GM18867 (cell line): ENCODE measurements around the gene NTRK2.

Experiments used
- ATAC-seq: cut with Tn5 transposase; IDR thresholded peaks from one replicate; pipeline ENCODE4 v1.9.1; 2021; ENCODE audit warnings: mild to moderate bottlenecking, moderate library complexity; ENCODE audit not compliant: unreplicated experiment

The NTRK2 gene

DNA sequence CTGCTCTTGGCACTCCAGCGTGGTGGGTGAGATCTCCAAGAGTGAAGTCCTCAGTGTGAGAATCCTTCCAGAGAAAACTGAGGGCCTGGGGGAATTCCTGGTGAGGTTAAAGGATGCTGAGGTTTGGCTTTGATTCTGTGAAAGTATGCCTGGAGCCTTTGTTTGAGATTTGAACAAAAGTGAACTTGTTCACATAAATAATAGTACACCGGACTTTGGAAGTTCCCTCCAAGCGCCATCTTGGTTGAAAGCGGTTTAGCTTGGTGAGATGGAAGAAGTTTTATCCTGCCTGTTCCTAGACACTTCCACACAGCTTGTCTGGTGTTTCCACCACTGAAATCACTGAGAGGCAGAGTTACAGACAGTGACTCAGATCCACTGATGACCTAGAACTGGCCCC, 286.4 kb downstream of the NTRK2 start:
- ATAC-seq = no peak

DNA sequence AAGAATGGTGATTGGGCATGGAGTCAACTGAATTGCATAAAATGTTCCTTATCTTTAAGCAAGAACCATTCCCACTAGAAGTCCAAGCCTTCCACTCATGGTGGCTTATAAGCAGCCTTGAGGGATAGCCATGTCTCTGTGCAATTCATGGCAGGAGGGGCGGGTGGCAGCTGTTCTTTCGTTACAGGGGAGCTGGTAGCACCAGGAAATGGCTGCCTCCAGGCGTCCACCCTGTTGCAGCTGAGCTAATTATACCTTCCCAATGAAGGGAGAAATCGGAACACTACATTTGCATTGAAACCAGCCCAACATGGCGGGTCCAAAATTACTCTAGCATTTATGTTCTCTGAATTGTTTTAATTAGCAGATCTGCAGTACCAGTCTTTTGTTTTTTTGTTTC, 289.8 kb downstream of the NTRK2 start:
- ATAC-seq = no peak

DNA sequence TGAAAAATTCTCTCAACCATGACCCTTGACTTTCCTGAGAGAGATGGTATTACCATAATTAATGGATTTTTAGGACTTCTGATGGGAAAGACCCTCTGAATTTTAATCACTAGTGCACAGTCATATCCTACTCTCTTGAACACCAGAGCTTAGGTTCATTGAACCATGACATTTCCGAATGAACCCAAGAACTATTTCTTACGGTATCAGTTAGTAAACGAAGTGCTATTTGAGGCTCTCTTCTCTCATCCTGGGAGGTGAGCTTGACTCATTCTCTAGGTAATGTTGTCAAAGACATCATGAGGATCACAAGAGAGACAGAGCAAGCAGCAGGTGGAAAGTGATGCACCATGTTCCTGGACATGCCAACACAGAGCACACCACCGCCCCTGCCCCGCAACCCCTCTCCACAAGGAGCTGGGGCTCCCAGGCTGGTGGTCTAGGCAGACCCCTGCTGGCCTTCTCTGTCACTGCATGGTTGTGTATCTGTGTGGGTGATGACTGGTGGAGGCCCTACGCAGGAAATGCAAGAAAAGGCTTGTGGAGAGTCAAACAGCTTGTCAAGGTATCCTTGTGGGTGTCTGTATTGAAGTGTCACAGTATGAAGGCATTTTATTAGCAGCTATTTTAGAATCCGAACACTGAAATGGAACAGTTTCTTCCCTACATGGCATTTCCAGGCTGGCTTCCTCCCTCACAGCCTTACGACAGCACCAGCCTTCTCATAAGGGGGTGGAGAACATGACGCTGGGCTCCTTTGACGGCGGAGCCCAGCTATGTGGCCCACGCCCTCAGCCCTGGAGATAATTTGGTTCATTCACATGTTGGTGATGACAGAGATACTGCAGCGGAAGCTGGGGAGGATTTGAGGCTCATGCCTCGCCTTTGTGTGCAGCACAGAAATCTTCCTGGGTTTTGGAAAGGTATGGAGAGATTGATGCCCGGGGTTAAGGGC, 297.6 kb downstream of the NTRK2 start:
- ATAC-seq = peak; percentile 48

DNA sequence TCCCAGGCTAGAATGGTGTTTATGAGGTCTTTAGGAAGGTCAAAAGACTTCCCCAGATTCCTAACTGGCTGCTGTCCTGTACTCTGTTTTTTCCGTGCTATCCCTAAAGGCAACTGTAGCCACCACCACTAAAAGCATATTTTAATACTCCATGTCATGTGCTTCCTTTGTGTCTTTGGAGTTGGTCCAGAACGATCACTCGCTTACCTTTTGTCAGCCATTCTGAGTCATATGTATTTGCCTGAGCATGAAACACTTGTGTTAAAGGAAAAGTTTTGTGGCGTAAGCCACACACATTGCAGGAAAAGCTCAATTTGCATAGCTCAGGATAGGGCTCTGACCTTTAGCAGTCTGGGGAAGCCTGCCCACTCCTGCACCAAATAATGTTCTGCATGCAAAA, 299.6 kb downstream of the NTRK2 start:
- no peak for ATAC-seq

DNA sequence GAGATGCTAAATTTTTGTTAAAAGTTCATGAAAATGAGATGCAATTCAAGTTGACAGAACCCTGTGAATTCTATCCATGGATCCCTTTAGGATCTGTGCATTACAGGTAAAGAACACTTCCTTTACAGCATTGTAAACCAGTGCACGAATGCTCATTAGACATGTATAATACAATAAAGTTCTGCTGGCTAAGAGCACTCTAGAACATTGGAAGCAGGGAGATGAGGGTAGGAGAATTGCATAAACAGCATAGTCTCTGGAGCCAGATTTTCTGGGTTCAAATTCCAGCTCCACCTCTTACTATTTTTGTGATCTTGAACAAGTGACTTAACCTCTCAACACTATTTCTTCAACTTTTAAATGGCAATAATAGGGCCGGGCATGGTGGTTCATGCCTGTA, 300.2 kb downstream of the NTRK2 start:
- no peak for ATAC-seq

DNA sequence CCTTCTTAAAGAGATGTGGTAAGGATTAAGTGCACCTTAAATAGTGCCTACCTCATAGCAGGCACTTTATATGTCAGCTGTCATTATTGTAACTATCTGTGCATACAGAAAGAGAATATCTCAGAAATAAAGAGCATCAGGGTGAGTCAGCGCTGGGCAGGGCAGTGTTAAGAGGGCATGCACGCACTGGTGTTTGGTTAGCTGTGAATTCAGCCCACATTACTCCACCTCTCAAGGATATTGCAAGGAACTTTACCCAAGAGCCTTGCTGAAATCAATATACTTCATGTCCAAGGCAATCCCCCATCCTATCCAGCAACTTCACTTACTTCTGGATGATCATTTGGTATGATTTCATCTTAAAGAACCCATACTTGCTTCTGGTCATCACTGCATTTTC, 300.9 kb downstream of the NTRK2 start:
- no peak for ATAC-seq

DNA sequence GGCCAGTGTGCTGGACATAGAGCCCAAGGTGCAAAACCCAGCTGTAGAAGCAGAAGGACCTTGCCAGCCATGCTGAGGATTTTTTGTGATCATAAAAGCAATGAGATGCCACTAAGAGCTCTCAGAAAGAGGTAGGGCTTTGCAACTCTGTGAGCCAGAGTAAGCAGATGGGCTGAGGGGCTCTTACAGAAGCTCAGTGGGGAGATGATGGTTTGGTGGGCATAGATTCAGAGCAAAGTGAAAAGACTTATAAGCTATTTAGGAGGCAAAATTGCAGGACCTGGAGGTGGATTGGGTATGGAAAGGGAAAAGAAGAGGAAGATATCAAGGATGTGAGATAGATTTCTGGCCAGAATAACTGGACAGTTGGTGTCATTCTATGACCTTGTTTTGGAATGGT, 302.0 kb downstream of the NTRK2 start:
- no peak for ATAC-seq

DNA sequence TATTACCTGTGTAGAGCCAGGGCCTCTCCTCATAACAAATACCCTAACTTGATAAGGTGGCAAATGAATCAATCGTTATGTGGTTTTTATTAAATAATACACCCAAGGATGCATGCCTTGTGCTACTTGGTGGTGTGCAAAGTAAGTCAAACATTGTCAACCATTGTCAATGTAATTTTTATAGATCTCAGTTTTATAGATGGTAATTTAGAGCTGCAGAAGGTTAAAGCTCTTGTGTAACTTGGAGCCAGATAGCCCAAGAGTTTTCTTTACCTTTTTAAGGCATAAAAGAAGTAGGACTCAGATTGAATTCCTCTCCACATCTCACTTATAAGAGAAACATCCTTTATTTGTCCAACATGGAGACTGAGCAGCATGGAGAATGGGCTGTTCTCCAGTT, 304.7 kb downstream of the NTRK2 start:
- ATAC-seq = no peak

DNA sequence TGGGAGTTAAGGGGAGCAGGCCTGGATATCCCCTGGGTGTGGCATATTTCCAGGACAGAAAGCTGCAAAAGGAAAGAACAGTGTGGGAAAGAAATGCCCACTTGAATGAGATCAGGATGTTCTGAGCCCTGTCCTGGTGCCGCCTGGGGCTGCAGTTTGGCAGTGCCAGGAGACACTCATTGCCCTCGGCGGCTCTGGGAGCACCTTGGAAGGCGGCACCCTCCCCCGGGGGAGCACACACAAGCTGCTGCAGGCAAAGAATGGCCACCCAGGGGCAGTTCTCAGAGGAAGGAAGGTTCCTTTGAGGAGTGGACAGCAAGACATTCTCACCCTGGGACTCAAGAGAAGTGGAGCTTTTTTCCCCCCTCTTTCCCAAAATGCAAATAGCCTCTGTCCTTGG, 305.3 kb downstream of the NTRK2 start:
- no peak for ATAC-seq

DNA sequence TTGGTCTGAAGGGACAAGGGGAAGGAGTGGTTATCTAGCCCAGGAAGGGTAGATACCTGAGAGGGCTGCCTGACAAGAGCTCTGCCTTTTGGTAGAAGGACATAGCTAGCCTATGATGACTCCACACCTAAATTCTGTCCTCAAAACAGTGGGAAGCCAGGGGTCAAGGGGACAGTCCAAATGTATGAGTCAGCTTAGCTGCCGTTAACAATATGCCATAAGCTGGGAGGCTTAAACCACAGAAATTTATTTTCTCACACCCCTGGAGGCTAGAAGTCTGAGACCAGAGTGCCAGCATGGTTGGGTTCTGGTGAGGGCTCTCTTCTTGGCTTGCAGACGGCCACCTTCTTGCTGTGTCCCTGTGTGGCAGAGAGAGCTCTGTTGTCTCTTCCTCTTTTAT, 306.4 kb downstream of the NTRK2 start:
- ATAC-seq = no peak

DNA sequence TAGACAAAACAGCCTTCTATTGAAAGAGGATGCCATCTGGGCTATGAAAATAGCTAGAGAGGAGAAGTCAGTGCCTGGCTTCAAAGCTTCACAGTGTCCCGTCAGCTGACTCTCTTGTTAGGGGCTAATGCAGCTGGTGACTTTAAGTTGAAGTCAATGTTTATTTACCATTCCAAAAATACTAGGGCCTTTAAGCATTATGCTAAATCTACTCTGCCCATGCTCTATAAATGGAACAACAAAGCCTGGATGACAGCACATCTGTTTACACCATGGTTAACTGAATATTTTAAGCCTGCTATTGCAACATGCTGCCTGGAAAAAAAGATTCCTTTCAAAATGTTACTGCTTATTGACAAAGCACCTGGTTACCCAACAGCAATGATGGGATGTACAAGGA, 309.1 kb downstream of the NTRK2 start:
- ATAC-seq = no peak

DNA sequence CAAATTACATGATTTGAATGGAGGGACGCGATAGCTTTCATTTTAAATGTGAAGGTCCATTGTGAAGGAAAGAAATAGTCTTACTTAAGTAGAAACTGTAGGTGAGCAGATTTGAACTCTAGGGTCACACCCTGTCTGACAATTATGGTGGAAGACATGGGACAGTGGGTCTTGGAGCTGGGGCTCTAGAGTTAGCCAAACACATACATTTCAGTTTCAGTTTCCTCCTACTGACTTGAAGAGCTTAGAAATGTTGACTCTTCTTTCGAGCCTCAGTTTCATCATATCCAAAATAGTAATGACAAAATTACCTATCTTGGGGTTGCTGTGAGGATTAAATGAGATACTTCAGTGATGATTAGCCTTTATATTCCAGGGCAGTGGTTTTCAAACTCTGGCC, 314.2 kb downstream of the NTRK2 start:
- ATAC-seq = no peak

DNA sequence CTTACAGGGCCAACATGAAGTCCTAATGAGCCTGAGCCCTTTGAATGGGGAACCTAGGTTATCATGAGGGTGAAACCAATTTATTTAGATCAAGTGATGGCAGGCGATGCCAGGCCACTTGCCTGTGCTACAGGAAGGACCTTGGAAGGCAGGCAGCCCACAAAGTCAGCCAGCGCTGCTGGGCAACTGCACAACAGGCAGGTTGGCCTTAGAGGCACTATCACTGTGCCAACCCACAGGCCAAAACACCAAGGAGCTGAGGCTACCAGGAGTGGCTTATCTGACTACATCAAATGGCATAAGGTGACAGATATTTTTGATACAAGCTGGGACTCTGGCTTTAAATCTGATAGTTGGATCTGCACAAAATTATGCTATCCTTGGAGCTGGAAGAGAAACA, 319.1 kb downstream of the NTRK2 start:
- ATAC-seq = no peak

DNA sequence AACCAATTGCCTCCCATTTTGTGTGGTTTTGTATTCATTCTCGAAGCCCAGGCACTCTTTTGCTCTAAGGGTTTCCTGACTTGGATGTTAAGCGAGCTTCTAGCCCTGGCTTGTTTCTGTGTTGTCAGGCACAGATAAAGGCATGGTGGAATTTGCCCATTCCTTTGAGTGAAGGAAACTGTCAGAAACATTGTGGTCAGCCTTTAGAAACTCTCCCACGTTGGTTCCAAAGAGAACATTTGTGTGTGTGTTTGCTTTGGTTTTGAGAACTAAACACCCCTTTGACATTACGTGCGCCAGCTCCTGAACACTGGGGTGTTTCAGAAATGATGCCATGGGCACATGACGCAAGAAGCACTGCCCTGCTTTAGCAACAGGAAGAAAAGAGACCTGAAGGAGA, 320.9 kb downstream of the NTRK2 start:
- no peak for ATAC-seq

DNA sequence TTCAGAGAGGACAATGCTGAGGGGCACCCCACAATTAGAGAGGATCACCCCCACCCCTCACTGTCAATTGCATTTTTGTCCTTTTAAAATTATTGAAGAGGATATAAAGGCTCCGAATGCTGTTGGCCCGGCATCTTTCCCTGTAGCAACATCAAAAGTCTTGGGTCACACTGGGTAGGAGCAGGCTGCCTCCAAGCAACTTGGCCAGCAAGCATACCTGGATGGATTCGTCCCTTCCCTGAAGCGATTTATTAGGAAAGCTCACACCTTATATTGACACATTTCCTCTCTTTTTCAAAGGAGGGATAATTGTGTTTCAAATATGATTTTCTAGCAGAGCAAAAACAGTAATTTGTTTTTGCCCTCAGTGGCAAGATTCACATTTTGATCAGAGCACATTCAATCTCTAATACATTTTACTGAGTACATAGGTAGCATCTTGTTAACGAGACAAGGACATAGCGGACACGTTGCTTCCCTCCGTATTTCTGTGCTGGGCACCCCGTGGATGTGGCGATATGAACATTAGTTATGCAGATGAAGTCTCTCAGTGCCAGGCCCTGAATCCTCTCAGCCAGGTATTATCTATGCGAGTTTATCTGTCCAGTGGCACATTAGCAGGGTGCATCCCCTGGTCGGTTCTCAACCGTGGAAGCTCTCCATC, 321.5 kb downstream of the NTRK2 start:
- ATAC-seq = no peak

DNA sequence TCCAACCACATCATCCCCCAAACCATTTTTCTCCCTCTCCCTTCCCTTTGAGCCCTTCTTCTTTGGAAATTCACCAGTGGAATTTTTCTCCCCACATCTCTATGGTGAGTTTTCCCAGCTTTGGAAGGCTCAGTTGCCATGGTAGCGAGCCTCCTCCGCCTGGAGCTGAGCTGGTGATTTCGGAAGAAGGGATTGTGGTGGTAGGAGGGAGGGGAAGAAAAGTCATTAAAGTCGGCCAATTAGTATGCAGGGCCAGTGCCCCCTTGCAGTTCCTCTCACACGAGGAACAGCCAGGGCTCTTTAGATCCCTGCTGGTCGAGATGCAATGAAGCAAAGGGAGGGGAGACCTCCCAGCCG, 322.0 kb downstream of the NTRK2 start:
- ATAC-seq = no peak

DNA sequence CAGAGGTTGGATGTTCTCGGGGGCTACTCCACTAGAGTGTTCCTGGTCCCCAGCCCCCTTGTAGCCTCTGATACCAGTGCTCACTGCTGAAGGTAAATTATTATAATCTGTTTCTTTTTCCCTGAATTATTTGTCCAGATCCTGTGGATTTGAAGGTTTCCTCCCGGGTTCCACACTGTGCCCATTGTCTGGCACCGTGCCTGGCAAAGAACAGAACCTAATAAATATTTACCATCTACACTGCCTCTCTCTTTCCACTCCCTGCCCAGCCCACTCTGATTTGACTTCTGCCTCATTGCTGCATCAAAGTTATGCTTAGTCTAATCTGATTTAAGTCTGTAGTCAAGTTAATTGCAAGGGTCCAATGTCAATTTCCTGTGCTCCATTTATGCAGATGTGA, 322.9 kb downstream of the NTRK2 start:
- ATAC-seq = no peak

DNA sequence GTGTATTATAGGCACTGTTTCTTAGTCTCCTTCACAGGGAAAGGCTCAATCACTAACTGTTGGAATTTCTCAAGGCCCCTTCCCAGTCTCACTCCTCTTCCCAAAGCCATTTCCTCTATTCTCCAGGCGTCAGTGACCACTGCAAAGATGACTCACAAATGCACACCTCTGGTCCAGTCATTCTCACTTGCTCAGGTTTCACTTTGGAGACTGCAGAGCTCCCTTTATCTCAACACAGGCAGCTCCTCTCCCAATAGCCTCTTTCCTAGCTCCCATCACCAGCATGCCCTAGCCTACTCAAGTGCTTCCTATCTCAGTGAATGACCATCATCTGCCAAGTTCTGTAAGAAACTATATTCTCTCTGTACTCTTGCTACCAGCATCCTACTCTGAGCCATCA, 323.6 kb downstream of the NTRK2 start:
- ATAC-seq = no peak

DNA sequence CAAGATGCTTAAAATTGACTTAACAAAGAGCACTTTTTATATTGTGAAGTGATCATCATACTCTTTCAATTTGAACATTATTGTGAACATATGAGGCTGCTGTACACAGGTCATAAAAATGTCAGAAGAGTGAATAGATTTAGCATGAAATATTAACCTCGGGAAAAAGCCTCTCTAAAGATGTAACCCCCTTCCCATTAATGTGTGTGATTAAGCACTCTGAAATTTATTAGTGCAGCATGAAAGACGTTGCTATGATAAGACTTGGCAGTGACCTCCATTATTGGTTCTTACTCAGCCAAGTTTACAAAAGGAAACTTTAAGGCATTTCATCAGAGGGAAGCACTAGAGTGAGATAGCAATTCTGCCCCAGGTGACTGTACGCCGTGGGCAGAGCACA, 326.5 kb downstream of the NTRK2 start:
- no peak for ATAC-seq

DNA sequence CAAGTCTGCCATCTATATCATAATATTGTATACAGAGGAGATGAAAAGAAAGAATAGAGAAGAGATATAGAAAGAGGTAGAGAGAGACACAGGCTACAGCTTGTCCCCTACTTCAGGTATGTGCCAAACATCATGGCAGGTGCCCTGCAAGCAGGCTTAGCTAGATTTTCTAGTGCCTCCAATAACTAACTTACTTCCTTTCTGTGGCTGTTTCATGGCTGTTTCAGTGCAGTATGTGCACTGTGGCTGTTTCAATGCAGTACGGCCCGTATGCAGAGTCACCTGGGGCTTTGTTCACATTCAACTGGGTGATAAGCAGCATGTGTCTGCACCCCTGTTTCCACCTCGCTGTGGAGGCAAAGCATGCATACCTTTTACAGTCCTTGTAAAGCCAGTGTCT, 327.2 kb downstream of the NTRK2 start:
- no peak for ATAC-seq

DNA sequence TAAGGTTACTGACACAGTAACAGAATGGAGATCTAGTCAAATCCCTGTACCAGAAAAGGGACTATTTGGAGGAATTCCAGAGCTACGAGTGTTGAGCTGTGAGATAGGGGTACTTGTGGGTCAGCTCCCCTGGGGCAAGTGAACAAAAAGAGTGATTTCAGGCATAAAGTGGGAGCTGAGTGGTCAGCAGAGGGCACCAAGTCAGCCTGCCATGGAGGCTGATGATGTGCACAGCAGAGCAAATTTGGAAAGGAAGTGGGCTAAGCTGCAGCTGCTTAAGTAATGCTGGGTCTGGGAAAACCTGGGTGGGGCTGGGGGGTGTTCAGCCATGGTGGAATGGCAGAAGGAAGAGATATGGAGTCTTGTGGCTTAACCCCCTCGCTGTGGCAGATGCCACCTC, 327.9 kb downstream of the NTRK2 start:
- no peak for ATAC-seq

DNA sequence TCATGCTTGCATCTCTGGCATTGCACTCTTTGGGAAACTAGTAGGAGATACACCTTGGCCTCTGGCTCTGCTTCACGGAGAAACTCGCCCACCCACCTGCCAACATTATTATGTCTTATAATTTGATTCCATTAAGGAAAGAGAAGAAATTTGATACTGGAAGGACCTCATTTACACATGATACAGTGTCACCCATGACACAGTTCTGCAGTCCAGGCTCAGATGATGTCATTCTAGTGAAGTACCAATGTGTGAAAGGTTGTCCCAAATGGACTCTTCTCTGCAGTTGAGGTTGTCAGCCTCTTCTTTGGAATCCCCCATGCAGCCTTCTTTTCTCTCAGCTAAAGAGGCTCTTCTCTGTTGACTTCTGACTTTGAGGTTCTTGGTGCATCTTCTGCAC, 329.1 kb downstream of the NTRK2 start:
- ATAC-seq = no peak

DNA sequence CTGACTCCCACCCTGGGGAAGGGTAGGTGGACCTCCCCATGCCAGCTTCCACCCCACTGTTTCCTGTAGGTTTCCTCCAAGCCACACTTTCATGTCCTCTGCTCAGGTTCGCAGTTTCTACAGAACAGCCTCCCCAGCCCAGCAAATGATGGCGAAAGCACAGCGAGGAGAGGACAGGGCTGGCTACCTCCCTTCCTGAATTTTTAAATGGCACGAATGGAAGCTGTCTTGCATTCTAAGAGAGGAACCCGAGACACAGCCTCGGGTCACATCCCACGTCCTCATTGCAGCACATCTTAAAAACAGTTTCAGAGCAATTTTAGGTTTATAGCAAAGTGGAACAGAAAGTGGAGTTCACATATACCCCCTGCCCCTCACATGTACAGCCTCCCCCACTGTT, 330.3 kb downstream of the NTRK2 start:
- no peak for ATAC-seq
